HCT116 (cell line): ENCODE measurements around the gene BICRAL. TPM values are rescaled to one million over a fixed set of nuclear protein-coding genes. Genes with fewer than 3 reads are reported as not detected.

Source experiments
- ATAC-seq: fragments of 200-7000 bp; cut with Tn5 transposase; 2 replicates; pipeline ENCODE4 v1.9.1; 2020; ENCODE audit warnings: mild to moderate bottlenecking, moderate library complexity
- BruUV-seq: library from RNA; stranded (reverse); fragments of 400-500 nt; replicated peaks from 2 replicates; lab custom pipeline; 2021; lab: Mats Ljungman, UMichigan
- CTCF ChIA-PET: fragments of 300-600 bp; sonication (Branson Sonifier 250); formaldehyde crosslinking; loops from one replicate; lab custom pipeline; 2021; ENCODE audit warnings: antibody characterized with exemption; lab: Charles Lee
- POLR2A ChIA-PET: fragments of 300-600, 350-600 bp; sonication (Branson Sonifier 250); formaldehyde crosslinking; loops from one replicate; lab custom pipeline; 2021; ENCODE audit warnings: antibody characterized with exemption; lab: Charles Lee
- RAD21 ChIA-PET, 2 experiments: fragments of 300-600 bp; sonication (Branson Sonifier 250); formaldehyde crosslinking; loops; one replicate each; lab custom pipeline; 2023; ENCODE audit warnings: low total read pairs in 2 of 2; ENCODE audit not compliant: uncharacterized antibody in 2 of 2, unreplicated experiment in 2 of 2, low non-redundant PET in 1 of 2; lab: Charles Lee
- DNase-seq: peaks from one replicate; pipeline ENCODE4 v3.0.0-alpha.2; 2010; ENCODE audit warnings: low read depth, low spot score
- H2AFZ ChIP-seq: fragments of 200-600 bp; shearing (Covaris generic), sonication (generic); 2 replicates; pipeline ENCODE4 v1.6.1; 2017; ENCODE audit warnings: low read depth, mixed run types, mixed read lengths, antibody characterized with exemption, low read length; ENCODE audit not compliant: poor library complexity, severe bottlenecking
- H3K27ac ChIP-seq: 2 replicates; pipeline ENCODE4 v1.5.1; 2012; ENCODE audit warnings: low read depth, low read length
- H3K27me3 ChIP-seq: fragments of 200-600 bp; sonication (generic); 2 replicates; pipeline ENCODE4 v1.6.1; 2016; ENCODE audit warnings: mixed run types, low read length, mixed read lengths; ENCODE audit not compliant: insufficient read depth
- H3K36me3 ChIP-seq, 2 experiments: fragments of 200-500 bp in 1 of 2; fragments of 200-600 bp in 1 of 2; sonication (Bioruptor generic) in 1 of 2; sonication (generic) in 1 of 2; 2 replicates each; pipeline versions ENCODE4 v1.5.1 to v1.6.1; 2014 to 2016; ENCODE audit warnings: low read length in 2 of 2, inconsistent platforms in 1 of 2, mixed read lengths in 1 of 2, mixed run types in 1 of 2; ENCODE audit not compliant: insufficient read depth in 2 of 2, control insufficient read depth in 1 of 2
- H3K4me1 ChIP-seq, 2 experiments: fragments of 200-600 bp in 1 of 2; sonication (generic) in 1 of 2; 2 replicates each; pipeline versions ENCODE4 v1.5.1 to v1.6.1; 2012 to 2017; ENCODE audit warnings: low read length in 2 of 2, inconsistent platforms in 1 of 2, mild to moderate bottlenecking in 1 of 2, mixed read lengths in 1 of 2, mixed run types in 1 of 2, moderate library complexity in 1 of 2; ENCODE audit not compliant: insufficient read depth in 2 of 2, control insufficient read depth in 1 of 2
- H3K4me2 ChIP-seq: fragments of 200-600 bp; sonication (generic); 2 replicates; pipeline ENCODE4 v1.6.1; 2017; ENCODE audit warnings: mixed run types, low read length, mixed read lengths
- H3K4me3 ChIP-seq, 2 experiments: fragments of 200-600 bp in 1 of 2; sonication (generic) in 1 of 2; replicated peaks in 1 of 2; 2 replicates each; pipeline ENCODE4 v1.5.1; 2011 to 2016; ENCODE audit warnings: low read length in 2 of 2, control low read depth in 1 of 2, low read depth in 1 of 2, mild to moderate bottlenecking in 1 of 2, mixed read lengths in 1 of 2, mixed run types in 1 of 2
- H3K79me2 ChIP-seq: fragments of 200-600 bp; sonication (generic); 2 replicates; pipeline ENCODE4 v1.6.1; 2017; ENCODE audit warnings: mild to moderate bottlenecking, mixed run types, low read length, moderate library complexity, mixed read lengths; ENCODE audit not compliant: insufficient read depth
- H3K9ac ChIP-seq: fragments of 200-600 bp; sonication (generic); 2 replicates; pipeline ENCODE4 v1.6.1; 2016; ENCODE audit warnings: low read length, mixed read lengths
- H3K9me2 ChIP-seq: fragments of 200-600 bp; sonication (generic), shearing (Covaris generic); 2 replicates; pipeline ENCODE4 v1.6.1; 2017; ENCODE audit warnings: mixed run types, mild to moderate bottlenecking, moderate library complexity; ENCODE audit not compliant: insufficient read depth
- H3K9me3 ChIP-seq, 2 experiments: fragments of 200-500 bp in 1 of 2; fragments of 200-600 bp in 1 of 2; sonication (Bioruptor generic) in 1 of 2; sonication (generic) in 1 of 2; 2 replicates each; pipeline ENCODE4 v1.6.1; 2014 to 2017; ENCODE audit warnings: low read length in 2 of 2, mixed read lengths in 2 of 2, inconsistent platforms in 1 of 2, low read depth in 1 of 2, mild to moderate bottlenecking in 1 of 2, mixed run types in 1 of 2, moderate library complexity in 1 of 2; ENCODE audit not compliant: control insufficient read depth in 1 of 2, insufficient read depth in 1 of 2
- H4K20me1 ChIP-seq: fragments of 200-600 bp; sonication (generic), shearing (Covaris generic); 2 replicates; pipeline ENCODE4 v1.6.1; 2017; ENCODE audit warnings: mixed run types, mild to moderate bottlenecking, moderate library complexity; ENCODE audit not compliant: insufficient read depth
- CBX3 ChIP-seq: IDR thresholded peaks from 2 replicates; pipeline ENCODE4 v1.6.1; 2012; ENCODE audit warnings: low read depth
- EZH2 ChIP-seq: fragments of 200-600 bp; sonication (generic); IDR thresholded peaks from 2 replicates; pipeline ENCODE4 v1.6.1; 2017; ENCODE audit warnings: antibody characterized with exemption, mixed run types
- JUND ChIP-seq: IDR thresholded peaks from 2 replicates; pipeline ENCODE4 v1.6.1; 2012
- POLR2A ChIP-seq: IDR thresholded peaks from 2 replicates; pipeline ENCODE4 v1.7.0; 2011; ENCODE audit warnings: borderline replicate concordance; ENCODE audit not compliant: insufficient read depth, insufficient read length; ENCODE audit errors: extremely low read depth
- POLR2AphosphoS5 ChIP-seq: IDR thresholded peaks from 2 replicates; pipeline ENCODE4 v1.6.1; 2011; ENCODE audit warnings: mild to moderate bottlenecking, low read depth, low read length, moderate library complexity
- REST ChIP-seq: IDR thresholded peaks from 2 replicates; pipeline ENCODE4 v1.6.1; 2012; ENCODE audit warnings: low read depth
- SP1 ChIP-seq: IDR thresholded peaks from 2 replicates; pipeline ENCODE4 v1.6.1; 2012; ENCODE audit warnings: low read depth
- SRF ChIP-seq: IDR thresholded peaks from 2 replicates; pipeline ENCODE4 v1.6.1; 2012; ENCODE audit warnings: low read depth
- TCF7L2 ChIP-seq: IDR thresholded peaks from 2 replicates; pipeline ENCODE4 v1.7.0; 2011; ENCODE audit warnings: borderline replicate concordance, inconsistent platforms; ENCODE audit not compliant: insufficient read depth, insufficient read length; ENCODE audit errors: extremely low read depth
- ZBTB33 ChIP-seq: IDR thresholded peaks from 2 replicates; pipeline ENCODE4 v1.6.1; 2011; ENCODE audit warnings: mild to moderate bottlenecking, low read length, moderate library complexity; ENCODE audit not compliant: insufficient replicate concordance; ENCODE audit errors: extremely low read depth
- ZFX ChIP-seq: fragments of 450-650 bp; IDR thresholded peaks from 2 replicates; pipeline ENCODE4 v1.6.1; 2017
- ZNF274 ChIP-seq: fragments of 200-500 bp; sonication (Bioruptor generic); IDR thresholded peaks from 2 replicates; pipeline ENCODE4 v1.6.1; 2014; ENCODE audit warnings: mild to moderate bottlenecking, low read depth, low read length, inconsistent platforms
- intact Hi-C: fragments of 100-400 bp; cut with micrococcal nuclease; formaldehyde crosslinking; loops from 2 replicates; pipeline ENCODE4 v1.10.0; 2022
- total RNA-seq: library from RNA; stranded (reverse); gene quantifications from one replicate; pipeline ENCODE4 v1.2.1, GENCODE V29; 2021; ENCODE audit not compliant: unreplicated experiment
- TF ChIP-seq, protein P1 (sequence below), 3 experiments: fragments of 200-600 bp in 1 of 3; sonication (generic) in 1 of 3; IDR thresholded peaks in 2 of 3; conservative IDR thresholded peaks in 1 of 3; 2 replicates each; pipeline ENCODE4 v1.5.1; 2012 to 2017; ENCODE audit warnings: low read depth in 2 of 3, low read length in 2 of 3, antibody characterized with exemption in 1 of 3, borderline replicate concordance in 1 of 3, control low read depth in 1 of 3, mild to moderate bottlenecking in 1 of 3, mixed read lengths in 1 of 3, mixed run types in 1 of 3, moderate library complexity in 1 of 3; ENCODE audit not compliant: insufficient read depth in 1 of 3

BICRAL gene
- total RNA-seq, 1 experiment from 2014 or later, result 14.9 TPM

DNA sequence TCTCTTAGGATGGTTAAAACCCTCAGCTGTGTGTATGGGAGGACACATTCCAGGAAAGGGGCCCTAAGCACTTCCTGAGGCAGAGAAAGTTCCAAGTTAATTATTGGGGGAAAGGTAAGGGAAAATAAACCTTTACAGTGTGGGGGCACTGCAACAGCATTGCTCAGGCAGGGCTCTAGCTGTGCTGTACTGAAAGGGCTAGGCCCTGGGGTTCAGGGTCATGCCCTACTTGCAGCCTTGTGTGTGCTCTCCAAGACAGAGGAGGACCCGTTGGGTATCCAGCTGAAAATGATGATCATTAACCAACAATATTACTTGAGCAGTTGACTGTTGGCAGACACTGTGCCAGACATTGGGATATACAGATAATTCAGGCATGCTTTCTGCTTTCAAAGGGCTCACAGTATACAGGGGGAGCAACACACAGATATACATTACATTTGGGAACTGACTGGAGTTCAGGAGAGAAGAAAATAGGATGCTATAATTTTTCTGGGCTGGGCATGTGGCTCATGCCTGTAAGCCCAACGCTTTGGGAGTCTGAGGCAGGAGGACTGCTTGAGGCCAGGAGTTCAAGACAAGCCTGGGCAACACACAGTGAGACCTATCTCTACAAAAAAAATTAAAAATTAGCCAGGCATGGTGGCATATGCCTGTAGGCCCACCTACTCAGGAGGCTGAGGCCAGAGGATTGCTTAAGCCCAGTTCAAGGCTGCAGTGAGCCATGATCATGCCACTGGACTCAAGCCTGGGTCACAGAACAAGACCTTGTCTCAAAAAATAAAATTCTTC, 88.5 kb downstream of the BICRAL start (continued):
- TF ChIP-seq, protein P1, sequence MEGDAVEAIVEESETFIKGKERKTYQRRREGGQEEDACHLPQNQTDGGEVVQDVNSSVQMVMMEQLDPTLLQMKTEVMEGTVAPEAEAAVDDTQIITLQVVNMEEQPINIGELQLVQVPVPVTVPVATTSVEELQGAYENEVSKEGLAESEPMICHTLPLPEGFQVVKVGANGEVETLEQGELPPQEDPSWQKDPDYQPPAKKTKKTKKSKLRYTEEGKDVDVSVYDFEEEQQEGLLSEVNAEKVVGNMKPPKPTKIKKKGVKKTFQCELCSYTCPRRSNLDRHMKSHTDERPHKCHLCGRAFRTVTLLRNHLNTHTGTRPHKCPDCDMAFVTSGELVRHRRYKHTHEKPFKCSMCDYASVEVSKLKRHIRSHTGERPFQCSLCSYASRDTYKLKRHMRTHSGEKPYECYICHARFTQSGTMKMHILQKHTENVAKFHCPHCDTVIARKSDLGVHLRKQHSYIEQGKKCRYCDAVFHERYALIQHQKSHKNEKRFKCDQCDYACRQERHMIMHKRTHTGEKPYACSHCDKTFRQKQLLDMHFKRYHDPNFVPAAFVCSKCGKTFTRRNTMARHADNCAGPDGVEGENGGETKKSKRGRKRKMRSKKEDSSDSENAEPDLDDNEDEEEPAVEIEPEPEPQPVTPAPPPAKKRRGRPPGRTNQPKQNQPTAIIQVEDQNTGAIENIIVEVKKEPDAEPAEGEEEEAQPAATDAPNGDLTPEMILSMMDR (IDR thresholded peaks at IDR 0.05 in 2 of 3, conservative IDR thresholded peaks at IDR 0.05 in 1 of 3; ENCODE audit: borderline replicate concordance in 1 of 3, insufficient read depth in 1 of 3, low read depth in 2 of 3, low read length in 2 of 3), result no peak
- TF ChIP-seq SP1 (no peak), CBX3 (no peak), ZNF274 (no peak), TCF7L2 (no peak)

DNA sequence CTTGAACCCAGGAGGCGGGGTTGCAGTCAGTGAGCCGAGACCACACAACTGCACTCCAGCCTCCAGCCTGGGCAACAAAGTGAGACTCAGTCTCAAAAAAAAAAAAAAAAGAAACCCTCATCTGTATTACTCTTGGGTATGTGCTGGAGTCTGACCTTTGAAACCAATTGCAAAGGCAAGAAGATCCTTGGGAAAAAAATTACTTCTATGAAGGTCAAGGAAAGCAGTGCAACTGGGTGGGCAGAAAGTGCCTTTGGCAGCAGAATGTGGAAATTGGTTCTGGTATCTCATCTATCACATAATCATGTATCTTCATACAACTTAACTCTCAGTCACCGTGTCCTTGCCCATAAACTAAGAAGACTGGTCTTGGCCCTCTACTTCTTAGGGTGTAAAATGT, 89.9 kb downstream of the BICRAL start:
- POLR2A ChIA-PET, result no interaction called here
- no peaks in the 10 kb centered on the region for H3K27me3 ChIP-seq
- CTCF ChIA-PET, result no interaction called here
- H3K9me2 ChIP-seq, result no peaks in the 10 kb centered on the region
- no peaks in the 10 kb centered on the region for H3K4me1 ChIP-seq
- H2AFZ ChIP-seq, result no peak overlapping the region
- intact Hi-C loops, result loop anchor here (10.0 kb wide), 1 partner anchor 647 kb away; no protein-coding TSS in a partner anchor
- no peak overlapping the region for H3K4me3 ChIP-seq
- no peaks in the 10 kb centered on the region for H3K36me3 ChIP-seq
- no peak overlapping the region for H3K9ac ChIP-seq
- DNase-seq (no peak), ATAC-seq (no peak)
- BruUV-seq, result no TSS peak
- H3K79me2 ChIP-seq, result no peaks in the 10 kb centered on the region
- H3K9me3 ChIP-seq, result no peaks in the 10 kb centered on the region
- RAD21 ChIA-PET, result no interaction called here
- no peaks in the 10 kb centered on the region for H4K20me1 ChIP-seq
- H3K4me2 ChIP-seq, result no peak overlapping the region
- no peak overlapping the region for H3K27ac ChIP-seq
- TF ChIP-seq POLR2A (no peak), SP1 (no peak), REST (no peak), EZH2 (no peak), TCF7L2 (no peak), JUND (no peak), SRF (no peak), POLR2AphosphoS5 (no peak), ZBTB33 (no peak), ZFX (no peak)
- TF ChIP-seq, protein P1 (IDR thresholded peaks at IDR 0.05 in 2 of 3, conservative IDR thresholded peaks at IDR 0.05 in 1 of 3; ENCODE audit: borderline replicate concordance in 1 of 3, insufficient read depth in 1 of 3, low read depth in 2 of 3, low read length in 2 of 3), result no peak
